ENCODE results near the gene SAMHD1. TPM values are rescaled to one million over a fixed set of nuclear protein-coding genes. Genes with fewer than 3 reads are reported as not detected.

Gene SAMHD1
- total and polyA plus RNA-seq, 2 of the 13 experiments (the other 11 are each of a cell fraction or from before 2014, with no cell fraction given), result 16.9 to 43.5 TPM

- TF ChIP-seq SMC3 (IDR thresholded peaks at IDR 0.05; ENCODE audit: low read length), result no peak
- TF ChIP-seq PRPF4 (IDR thresholded peaks at IDR 0.05; ENCODE audit: low read depth, low read length, poor library complexity, severe bottlenecking), result no peak
- no peak for TF ChIP-seq CBX2 (IDR thresholded peaks at IDR 0.05; ENCODE audit: low read depth, low read length)
- no peak for TF ChIP-seq CBX2 (CRISPR knock-in tag; IDR thresholded peaks at IDR 0.05; ENCODE audit: low read depth)
- 0 out of 2 replicates have a peak, but pooled peaks have one; percentile 44 for TF ChIP-seq ZNF557 (CRISPR knock-in tag; IDR thresholded peaks at IDR 0.05)
- no peak for TF ChIP-seq REL (CRISPR knock-in tag; conservative IDR thresholded peaks at IDR 0.05)
- peak; percentile 11 for TF ChIP-seq PITX1 (CRISPR knock-in tag; IDR thresholded peaks at IDR 0.05)
- TF ChIP-seq SPEN (CRISPR knock-in tag; IDR thresholded peaks at IDR 0.05; ENCODE audit: low read depth), result no peak; the same call in 1 of the 2 replicates
- no peak for TF ChIP-seq HMGA1 (CRISPR knock-in tag; conservative IDR thresholded peaks at IDR 0.05)
- peak; percentile 90 for TF ChIP-seq TARDBP (CRISPR knock-in tag; IDR thresholded peaks at IDR 0.05)
- no peak for TF ChIP-seq ZNF841 (CRISPR knock-in tag; IDR thresholded peaks at IDR 0.05; ENCODE audit: borderline replicate concordance)
- peak; percentile 83 for TF ChIP-seq THAP9 (CRISPR knock-in tag; IDR thresholded peaks at IDR 0.05; ENCODE audit: borderline replicate concordance)
- peak; percentile 59 for TF ChIP-seq U2AF1 (optimal IDR thresholded peaks at IDR 0.05; ENCODE audit: low read depth, low read length)
- no peak for TF ChIP-seq SKI (IDR thresholded peaks at IDR 0.05; ENCODE audit: partially characterized antibody)
- peak; percentile 22; the same call in 1 of the 2 replicates for TF ChIP-seq ZNF543 (CRISPR knock-in tag; IDR thresholded peaks at IDR 0.05)
- TF ChIP-seq DMAP1 (CRISPR knock-in tag; IDR thresholded peaks at IDR 0.05), result peak; percentile 93
- no peak for TF ChIP-seq MAFF (IDR thresholded peaks at IDR 0.05; ENCODE audit: low read depth, low read length)
- TF ChIP-seq UBTF (CRISPR knock-in tag; IDR thresholded peaks at IDR 0.05), result peak; percentile 87
- TF ChIP-seq CEBPG (CRISPR knock-in tag; IDR thresholded peaks at IDR 0.05), result no peak
- TF ChIP-seq ZNF17 (CRISPR knock-in tag; IDR thresholded peaks at IDR 0.05), result no peak
- TF ChIP-seq EEA1 (CRISPR knock-in tag; IDR thresholded peaks at IDR 0.05; ENCODE audit: borderline replicate concordance), result no peak
- TF ChIP-seq PLSCR1 (CRISPR knock-in tag; IDR thresholded peaks at IDR 0.05; ENCODE audit: borderline replicate concordance), result no peak
- TF ChIP-seq ZNF354B (CRISPR knock-in tag; IDR thresholded peaks at IDR 0.05), result 0 out of 2 replicates have a peak, but pooled peaks have one; percentile 31
These were observed 89.4 kb downstream of the SAMHD1 start (continued) for GRCh38 chr20:36861875-36862801.
